ENCODE measurements around the gene SACM1L. TPM values are rescaled to one million over a fixed set of nuclear protein-coding genes. Genes with fewer than 3 reads are reported as not detected.

Gene SACM1L
- total and polyA plus RNA-seq, 2 of the 8 experiments (the other 6 are each of a cell fraction or from before 2014, with no cell fraction given) = 20.1 to 61.0 TPM

DNA sequence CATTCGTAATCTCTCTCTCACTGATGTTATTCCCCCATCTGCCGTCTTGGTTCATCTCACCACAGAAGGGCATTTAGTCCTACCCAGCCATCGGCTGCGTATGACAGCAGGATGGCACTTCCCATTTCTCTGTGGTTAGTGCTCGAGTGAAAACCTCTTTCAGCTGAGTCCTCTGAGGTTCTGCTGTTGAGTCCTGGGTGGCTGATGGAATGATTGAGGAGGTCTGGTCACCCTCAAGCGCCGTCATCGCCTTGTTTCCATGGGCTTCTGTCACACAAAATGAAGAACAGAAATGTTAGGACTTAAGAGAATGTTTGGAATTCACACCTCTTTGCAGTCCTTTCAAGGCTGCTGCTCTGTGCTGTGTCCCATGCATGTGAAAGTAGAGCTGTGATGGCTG lies 9.4 kb upstream of the SACM1L start:
- Histone ChIP-seq H2AFZ (ENCODE audit: low read length) (no peak overlapping the region), H2AK5ac (ENCODE audit: low read depth, low read length) (no peak overlapping the region), H3K36me3 (ENCODE audit: control insufficient read depth in 2 of 4, insufficient read depth in 4 of 4, low read length in 3 of 4) (peaks cover 0 to 13% (median 0%) of the 10 kb centered on the region in 4 experiments; a peak in 1 of 8 replicates), H3K79me1 (ENCODE audit: low read depth, low read length) (no peaks in the 10 kb centered on the region), H2BK12ac (ENCODE audit: low read depth, low read length) (no peak overlapping the region), H3K27ac (ENCODE audit: low read depth, low read length) (no peak overlapping the region), H4K91ac (replicated peaks; ENCODE audit: insufficient read length, low read length) (no peak overlapping the region), H4K8ac (ENCODE audit: extremely low read depth, insufficient read depth, low read length) (no peak overlapping the region), H4K5ac (ENCODE audit: insufficient read length, low read depth, low read length) (no peak overlapping the region), H2BK120ac (replicated peaks; ENCODE audit: low read depth, low read length) (no peak overlapping the region), H2BK5ac (ENCODE audit: low read depth, low read length) (no peak overlapping the region), H3K4ac (replicated peaks; ENCODE audit: insufficient read length, low read depth, low read length) (peak overlapping the region; percentile 61), H3K18ac (ENCODE audit: extremely low read depth, low read length) (no peak overlapping the region), H2BK15ac (ENCODE audit: low read length) (0 out of 2 replicates have a peak overlapping the region, but pooled peaks have one; percentile 63), H3K56ac (replicated peaks; ENCODE audit: insufficient read length, low read depth, low read length) (no peak overlapping the region), H3K4me2 (ENCODE audit: insufficient read depth in 1 of 2, low read depth in 2 of 2, low read length in 2 of 2) (no peak overlapping the region), H4K20me1 (replicated peaks in 1 of 2; ENCODE audit: control insufficient read depth in 1 of 2, insufficient read depth in 2 of 2, low read length in 2 of 2) (no peaks in the 10 kb centered on the region), H2BK20ac (ENCODE audit: low read length) (no peak overlapping the region), H3K23ac (ENCODE audit: insufficient read length) (no peak overlapping the region), H3K14ac (ENCODE audit: insufficient read length) (no peak overlapping the region), H3K79me2 (ENCODE audit: control insufficient read depth in 1 of 2, insufficient read depth in 2 of 2, low read length in 2 of 2) (no peaks in the 10 kb centered on the region), H3K9me3 (ENCODE audit: insufficient read depth in 2 of 2, low read depth in 1 of 2, low read length in 1 of 2) (peaks cover 6 to 7% of the 10 kb centered on the region in 2 experiments; a peak in 2 of 4 replicates), H3K9ac (replicated peaks in 1 of 4; ENCODE audit: extremely low read depth in 1 of 4, low read depth in 3 of 4, low read length in 3 of 4) (no peak overlapping the region), H3K4me3 (ENCODE audit: extremely low read depth in 1 of 4, insufficient read depth in 2 of 4, low read depth in 3 of 4, low read length in 4 of 4) (no peak overlapping the region), H3K23me2 (ENCODE audit: low read depth, low read length) (no peaks in the 10 kb centered on the region), H3K27me3 (replicated peaks in 1 of 4; ENCODE audit: control insufficient read depth in 3 of 4, extremely low read depth in 1 of 4, insufficient read depth in 3 of 4, low read length in 3 of 4) (no peaks in the 10 kb centered on the region), H3K4me1 (replicated peaks in 1 of 4; ENCODE audit: control insufficient read depth in 3 of 4, insufficient read depth in 4 of 4, low read length in 3 of 4) (peaks cover 14 to 23% (median 16%) of the 10 kb centered on the region in 4 experiments)
- WGBS, 2 experiments (ENCODE audit: extremely low coverage in 1 of 2, insufficient coverage in 1 of 2, insufficient read length in 1 of 2, insufficient replicate concordance in 2 of 2, low coverage in 1 of 2, low lambda C conversion rate in 2 of 2, missing lambda C conversion rate in 1 of 2) = 96% methylated on average over 8 of the region's 8 CpGs; no CpG with 5 or more reads in 1 of the 2 experiments
- DNase-seq (ENCODE audit: low read depth in 1 of 2, low spot score in 2 of 2) (no peak), FAIRE-seq (no peak)
- ChIA-PET CTCF (ENCODE audit: partially characterized antibody) (interaction anchor here (0.6 to 1.2 kb wide), 4 partner anchors 23 to 356 kb away, joined by 3 to 5 read pairs (median 3); no protein-coding TSS in a partner anchor), POLR2A (ENCODE audit: partially characterized antibody) (interaction anchor here (2.8 kb wide), 1 partner anchor 10 kb away, joined by 11 read pairs; the partner anchor contains the start of gene SACM1L)
- no peak for TF ChIP-seq EGR1 (IDR thresholded peaks at IDR 0.05; ENCODE audit: borderline replicate concordance, low read depth, low read length)
- TF ChIP-seq, protein P1, sequence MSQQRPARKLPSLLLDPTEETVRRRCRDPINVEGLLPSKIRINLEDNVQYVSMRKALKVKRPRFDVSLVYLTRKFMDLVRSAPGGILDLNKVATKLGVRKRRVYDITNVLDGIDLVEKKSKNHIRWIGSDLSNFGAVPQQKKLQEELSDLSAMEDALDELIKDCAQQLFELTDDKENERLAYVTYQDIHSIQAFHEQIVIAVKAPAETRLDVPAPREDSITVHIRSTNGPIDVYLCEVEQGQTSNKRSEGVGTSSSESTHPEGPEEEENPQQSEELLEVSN (IDR thresholded peaks at IDR 0.05) = no peak
- TF ChIP-seq, protein P2, sequence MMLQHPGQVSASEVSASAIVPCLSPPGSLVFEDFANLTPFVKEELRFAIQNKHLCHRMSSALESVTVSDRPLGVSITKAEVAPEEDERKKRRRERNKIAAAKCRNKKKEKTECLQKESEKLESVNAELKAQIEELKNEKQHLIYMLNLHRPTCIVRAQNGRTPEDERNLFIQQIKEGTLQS (IDR thresholded peaks at IDR 0.05; ENCODE audit: insufficient read depth, low read depth, low read length) = no peak
- TF ChIP-seq SP2 (IDR thresholded peaks at IDR 0.05; ENCODE audit: low read length) = no peak
- no peak for TF ChIP-seq RBBP5 (IDR thresholded peaks at IDR 0.05; ENCODE audit: borderline replicate concordance, low read depth, low read length)
- TF ChIP-seq HDAC2 (IDR thresholded peaks at IDR 0.05; ENCODE audit: borderline replicate concordance in 1 of 2, low read depth in 2 of 2, low read length in 2 of 2) = no peak
- no peak for TF ChIP-seq CTCF (IDR thresholded peaks at IDR 0.05; ENCODE audit: control extremely low read depth in 1 of 3, insufficient read depth in 1 of 3, low read depth in 1 of 3, low read length in 3 of 3)
- TF ChIP-seq BCL11A (IDR thresholded peaks at IDR 0.05; ENCODE audit: low read depth in 2 of 2, low read length in 2 of 2) = no peak

Data from H1 (cell line).